Measurements from ENCODE around the gene POLR3C. TPM values are rescaled to one million over a fixed set of nuclear protein-coding genes. Genes with fewer than 3 reads are reported as not detected.

The POLR3C gene
- total and polyA plus RNA-seq, 2 of the 13 experiments (the other 11 are each of a cell fraction or from before 2014, with no cell fraction given), result 15.5 to 24.3 TPM

DNA sequence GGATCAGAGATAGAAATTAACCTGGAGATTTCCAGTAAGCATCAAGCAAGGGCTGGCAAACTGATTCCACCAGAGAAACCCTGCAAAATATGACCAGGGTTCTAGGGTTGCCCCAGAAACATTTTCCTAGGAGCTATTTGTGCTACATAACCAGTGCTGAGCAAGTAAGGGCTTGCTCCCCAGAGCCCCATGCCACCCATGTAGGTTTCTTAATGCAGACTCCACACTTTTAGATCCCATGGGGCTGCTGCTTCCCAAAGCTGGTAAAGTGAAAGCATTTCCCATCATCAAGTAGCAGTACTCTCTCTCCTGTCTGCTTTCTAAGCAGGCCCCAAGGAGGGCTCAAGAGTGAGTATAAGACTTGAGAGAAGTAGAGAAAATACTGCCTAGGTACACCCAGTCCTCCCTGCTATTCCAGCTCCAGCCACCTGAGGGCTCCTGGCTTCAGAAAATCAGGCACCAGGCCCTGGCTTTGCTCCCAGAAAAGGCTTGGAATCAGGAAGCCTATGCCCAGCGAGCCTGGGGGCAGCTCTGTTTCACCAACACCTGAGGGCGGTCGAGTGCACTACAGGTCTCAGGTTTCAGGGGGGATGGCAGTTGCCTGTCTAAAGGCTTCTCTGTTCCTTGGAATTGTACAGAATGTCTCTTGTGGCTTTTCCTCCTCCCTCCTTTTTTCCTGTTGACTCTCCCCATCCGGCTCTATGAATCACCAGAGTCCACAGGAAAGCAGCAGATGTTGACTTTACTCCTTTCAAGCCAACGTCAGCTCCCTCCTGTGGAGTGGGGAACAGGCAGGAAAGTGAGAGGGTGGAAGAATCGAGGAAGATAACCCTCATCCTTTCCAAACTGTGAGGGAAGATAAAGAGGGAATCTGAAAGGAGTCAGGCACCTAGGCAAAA lies 67.8 kb downstream of the POLR3C start (continued):
- TF ChIP-seq PAWR (CRISPR knock-in tag; IDR thresholded peaks at IDR 0.05; ENCODE audit: borderline replicate concordance) (no peak), ZNF34 (CRISPR knock-in tag; IDR thresholded peaks at IDR 0.05; ENCODE audit: borderline replicate concordance) (no peak), ZNF563 (CRISPR knock-in tag; IDR thresholded peaks at IDR 0.05) (no peak), TGIF2 (CRISPR knock-in tag; IDR thresholded peaks at IDR 0.05) (peak; percentile 53; the same call in 1 of the 2 replicates), CCDC6 (CRISPR knock-in tag; IDR thresholded peaks at IDR 0.05) (peak; percentile 76), SNAPC4 (CRISPR knock-in tag; IDR thresholded peaks at IDR 0.05) (peak; percentile 83; the same call in 1 of the 2 replicates), EED (CRISPR knock-in tag; IDR thresholded peaks at IDR 0.05) (no peak), THAP11 (CRISPR knock-in tag; IDR thresholded peaks at IDR 0.05) (peak; percentile 66), KDM5A (IDR thresholded peaks at IDR 0.05; ENCODE audit: borderline replicate concordance, low read length) (no peak), RARA (CRISPR knock-in tag; IDR thresholded peaks at IDR 0.05) (peak; percentile 63), GMEB2 (CRISPR knock-in tag; IDR thresholded peaks at IDR 0.05; ENCODE audit: low read depth) (no peak), KMT2B (CRISPR knock-in tag; IDR thresholded peaks at IDR 0.05) (0 out of 2 replicates have a peak, but pooled peaks have one; percentile 64), GABPA (IDR thresholded peaks at IDR 0.05; ENCODE audit: low read depth, low read length) (no peak), GABPA (CRISPR knock-in tag; IDR thresholded peaks at IDR 0.05; ENCODE audit: low read depth) (peak; percentile 54), FOXM1 (CRISPR knock-in tag; IDR thresholded peaks at IDR 0.05) (no peak), ZNF256 (CRISPR knock-in tag; conservative IDR thresholded peaks at IDR 0.05) (no peak), PHF21A (CRISPR knock-in tag; IDR thresholded peaks at IDR 0.05) (peak; percentile 86)
- TF ChIP-seq, protein P1, sequence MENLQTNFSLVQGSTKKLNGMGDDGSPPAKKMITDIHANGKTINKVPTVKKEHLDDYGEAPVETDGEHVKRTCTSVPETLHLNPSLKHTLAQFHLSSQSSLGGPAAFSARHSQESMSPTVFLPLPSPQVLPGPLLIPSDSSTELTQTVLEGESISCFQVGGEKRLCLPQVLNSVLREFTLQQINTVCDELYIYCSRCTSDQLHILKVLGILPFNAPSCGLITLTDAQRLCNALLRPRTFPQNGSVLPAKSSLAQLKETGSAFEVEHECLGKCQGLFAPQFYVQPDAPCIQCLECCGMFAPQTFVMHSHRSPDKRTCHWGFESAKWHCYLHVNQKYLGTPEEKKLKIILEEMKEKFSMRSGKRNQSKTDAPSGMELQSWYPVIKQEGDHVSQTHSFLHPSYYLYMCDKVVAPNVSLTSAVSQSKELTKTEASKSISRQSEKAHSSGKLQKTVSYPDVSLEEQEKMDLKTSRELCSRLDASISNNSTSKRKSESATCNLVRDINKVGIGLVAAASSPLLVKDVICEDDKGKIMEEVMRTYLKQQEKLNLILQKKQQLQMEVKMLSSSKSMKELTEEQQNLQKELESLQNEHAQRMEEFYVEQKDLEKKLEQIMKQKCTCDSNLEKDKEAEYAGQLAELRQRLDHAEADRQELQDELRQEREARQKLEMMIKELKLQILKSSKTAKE (CRISPR knock-in tag; IDR thresholded peaks at IDR 0.05; ENCODE audit: borderline replicate concordance), result no peak
- TF ChIP-seq, protein P2, sequence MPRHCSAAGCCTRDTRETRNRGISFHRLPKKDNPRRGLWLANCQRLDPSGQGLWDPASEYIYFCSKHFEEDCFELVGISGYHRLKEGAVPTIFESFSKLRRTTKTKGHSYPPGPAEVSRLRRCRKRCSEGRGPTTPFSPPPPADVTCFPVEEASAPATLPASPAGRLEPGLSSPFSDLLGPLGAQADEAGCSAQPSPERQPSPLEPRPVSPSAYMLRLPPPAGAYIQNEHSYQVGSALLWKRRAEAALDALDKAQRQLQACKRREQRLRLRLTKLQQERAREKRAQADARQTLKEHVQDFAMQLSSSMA (CRISPR knock-in tag; IDR thresholded peaks at IDR 0.05), result no peak
- TF ChIP-seq, protein P3, sequence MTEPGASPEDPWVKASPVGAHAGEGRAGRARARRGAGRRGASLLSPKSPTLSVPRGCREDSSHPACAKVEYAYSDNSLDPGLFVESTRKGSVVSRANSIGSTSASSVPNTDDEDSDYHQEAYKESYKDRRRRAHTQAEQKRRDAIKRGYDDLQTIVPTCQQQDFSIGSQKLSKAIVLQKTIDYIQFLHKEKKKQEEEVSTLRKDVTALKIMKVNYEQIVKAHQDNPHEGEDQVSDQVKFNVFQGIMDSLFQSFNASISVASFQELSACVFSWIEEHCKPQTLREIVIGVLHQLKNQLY (CRISPR knock-in tag; IDR thresholded peaks at IDR 0.05), result peak; percentile 28; the same call in 1 of the 2 replicates
